Measurements from ENCODE around the gene C16orf96. TPM values are rescaled to one million over a fixed set of nuclear protein-coding genes. Genes with fewer than 3 reads are reported as not detected.

Gene C16orf96
- total RNA-seq, 6 experiments from 2014 or later, result 0.06 to 0.24 (median 0.16) TPM; not detected in 1

DNA sequence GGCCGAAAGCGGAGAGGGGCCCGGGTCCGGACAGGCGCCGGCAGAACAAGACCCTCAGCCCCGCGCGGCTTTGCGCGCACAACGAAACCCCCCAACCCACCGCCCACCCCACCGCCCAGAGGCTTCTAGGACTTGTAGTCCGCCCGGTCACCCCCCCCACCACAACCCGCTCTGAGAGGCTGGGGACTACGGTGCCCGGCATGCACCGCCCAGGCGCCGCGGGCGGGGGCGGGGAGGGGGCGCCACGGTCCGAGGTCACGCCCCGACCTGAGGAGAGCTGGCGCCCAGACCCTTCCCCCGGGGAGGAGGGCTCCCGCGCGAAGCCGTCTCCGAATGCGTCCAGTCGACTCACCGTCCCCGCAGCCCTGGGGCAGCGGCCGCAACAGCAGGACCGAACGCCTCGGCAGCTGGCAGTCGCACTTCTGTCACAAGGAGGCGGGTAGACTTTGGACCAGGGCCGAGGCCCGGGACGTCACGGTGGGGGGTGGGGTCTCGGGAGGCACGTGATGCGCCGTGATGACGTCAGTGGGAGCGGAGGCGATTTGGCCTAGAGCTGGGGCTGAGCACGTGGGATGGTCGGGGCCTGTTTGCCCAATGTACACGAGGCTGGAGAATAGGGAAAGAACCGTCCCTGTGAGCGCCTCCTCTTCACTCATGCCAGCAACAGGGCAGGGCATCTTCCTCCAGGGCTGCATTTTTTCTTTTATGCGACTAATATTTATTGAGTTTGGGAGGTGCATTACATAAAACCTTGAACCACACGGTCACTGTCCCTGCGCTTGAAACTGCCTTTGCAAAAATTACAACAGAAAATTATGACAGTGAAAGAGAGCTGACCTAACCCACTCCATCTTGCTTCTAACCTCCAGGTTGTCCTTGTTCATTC, 17.5 kb upstream of the C16orf96 start, which contains the start of gene CDIP1:
TSS of gene CDIP1 (minus strand) at position 424 of the 886 bp plus-strand sequence. CDS start 24,643 bp downstream, outside the sequence.
- Histone ChIP-seq H3K27me3 (no peaks in the 10 kb centered on the region), H3K27ac (peak within 1 kb of the TSS; percentile 92 to 94 (median 93)), H3K4me3 (peak within 1 kb of the TSS; percentile 74 to 87 (median 83)), H3K36me3 (no peaks in the 10 kb centered on the region), H3K4me1 (peaks cover 0 to 8% (median 0%) of the 10 kb centered on the region in 4 donors), H3K9me3 (peaks cover 0 to 5% (median 0%) of the 10 kb centered on the region in 4 donors)
- ATAC-seq (peak; percentile 90 to 94 (median 92)), DNase-seq (peak; percentile 98)
- intact Hi-C loops (cut with DNase I), result no loop called here
- WGBS (ENCODE audit: insufficient coverage, low coverage, low lambda C conversion rate, missing lambda C conversion rate), result 13% methylated on average over 15 of the region's 67 CpGs
- TF ChIP-seq CTCF (IDR thresholded peaks at IDR 0.05) (peak in 2 of 4 donors; percentile 3 to 16), POLR2A (IDR thresholded peaks at IDR 0.05) (peak; percentile 96)

- H3K27me3 ChIP-seq, result no peaks in the 10 kb centered on the region
- 100% methylated on average over 2 of the region's 2 CpGs for WGBS (ENCODE audit: insufficient coverage, low coverage, low lambda C conversion rate, missing lambda C conversion rate)
- no peak for TF ChIP-seq CTCF (IDR thresholded peaks at IDR 0.05)
- H3K27ac ChIP-seq, result no peak overlapping the region
- H3K4me1 ChIP-seq, result peaks cover 0 to 8% (median 0%) of the 10 kb centered on the region in 4 donors
- DNase-seq, result no peak
- H3K9me3 ChIP-seq, result peaks cover 0 to 5% (median 0%) of the 10 kb centered on the region in 4 donors
- intact Hi-C loops (cut with DNase I), result no loop called here
- no peak overlapping the region for H3K4me3 ChIP-seq
- ATAC-seq, result no peak
- H3K36me3 ChIP-seq, result no peaks in the 10 kb centered on the region
These were observed 16.3 kb upstream of the C16orf96 start for GRCh38 chr16:4539716-4540284.

- ATAC-seq, result no peak
- Histone ChIP-seq H3K4me3 (no peak overlapping the region), H3K36me3 (no peaks in the 10 kb centered on the region), H3K27ac (no peak overlapping the region), H3K9me3 (peaks cover 0 to 5% (median 0%) of the 10 kb centered on the region in 4 donors), H3K27me3 (no peaks in the 10 kb centered on the region), H3K4me1 (peaks cover 0 to 7% (median 0%) of the 10 kb centered on the region in 4 donors)
- DNase-seq, result no peak
- 81% methylated on average over 8 of the region's 8 CpGs for WGBS (ENCODE audit: insufficient coverage, low coverage, low lambda C conversion rate, missing lambda C conversion rate)
- intact Hi-C loops (cut with DNase I), result no loop called here
- TF ChIP-seq POLR2A (IDR thresholded peaks at IDR 0.05) (no peak), CTCF (IDR thresholded peaks at IDR 0.05) (no peak)
These were observed 11.7 kb upstream of the C16orf96 start for GRCh38 chr16:4544473-4544872.

DNA sequence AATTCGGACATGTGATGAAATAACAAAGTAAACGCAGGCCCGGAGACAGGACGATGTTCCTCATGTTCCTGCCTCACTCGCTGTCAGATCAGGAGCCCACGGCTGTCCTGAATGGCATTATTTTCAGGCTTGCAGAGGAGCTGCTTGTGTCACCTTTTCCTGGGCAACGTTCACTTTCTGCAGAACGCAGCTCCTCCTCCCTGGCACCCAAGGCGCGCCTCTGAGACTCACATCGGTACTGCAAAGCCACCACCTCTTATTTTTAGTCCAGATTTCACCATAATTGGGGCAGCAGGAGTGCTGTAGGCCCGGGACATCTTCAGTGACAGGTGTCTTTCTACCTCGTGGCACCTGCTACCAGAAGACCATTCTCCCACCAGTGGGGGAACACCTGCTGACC, 8.0 kb upstream of the C16orf96 start:
- intact Hi-C loops (cut with DNase I), result no loop called here
- no peak for TF ChIP-seq POLR2A (IDR thresholded peaks at IDR 0.05)
- TF ChIP-seq CTCF (IDR thresholded peaks at IDR 0.05), result no peak
- H3K4me3 ChIP-seq, result no peak overlapping the region
- 50% methylated on average over 12 of the region's 13 CpGs for WGBS (ENCODE audit: insufficient coverage, low coverage, low lambda C conversion rate, missing lambda C conversion rate)
- no peaks in the 10 kb centered on the region for H3K27me3 ChIP-seq
- peaks cover 0 to 7% (median 0%) of the 10 kb centered on the region in 4 donors for H3K4me1 ChIP-seq
- ATAC-seq (peak; percentile 49 to 62 (median 58)), DNase-seq (peak in 1 of 3 donors; percentile 28)
- no peaks in the 10 kb centered on the region for H3K36me3 ChIP-seq
- no peak overlapping the region for H3K27ac ChIP-seq
- no peaks in the 10 kb centered on the region for H3K9me3 ChIP-seq
